Mucosa of gallbladder (tissue), 1 donor: ENCODE results near the gene AQP12B. TPM values are rescaled to one million over a fixed set of nuclear protein-coding genes. Genes with fewer than 3 reads are reported as not detected.
"Not testable (repeated sequence)": the region's sequence is repeated elsewhere in the genome, so short reads cannot be mapped to it uniquely, and the experiment has no call there.

Experiments used
- DNase-seq: peaks from one replicate; pipeline ENCODE4 v3.0.0-alpha.2; 2020; ENCODE audit warnings: low spot score
- total RNA-seq: library from RNA; stranded (reverse); gene quantifications from one replicate; pipeline ENCODE4 v1.2.1, GENCODE V29; 2021
- donor health status: DM: no; HTN: no; CAD: no.

Gene AQP12B
- total RNA-seq, result not detected

- DNase-seq, result not testable (repeated sequence)
These were observed at the start of gene AQP12B for GRCh38 chr2:240682431-240683224. Gene AQP12B (minus strand): TSS chr2:240682885. CDS start chr2:240682837, 48 bp downstream.

- no peak for DNase-seq
These were observed 49.5 kb upstream of the AQP12B start for GRCh38 chr2:240732184-240732583.

- no peak for DNase-seq
These were observed 48.5 kb upstream of the AQP12B start for GRCh38 chr2:240731178-240731545.

DNA sequence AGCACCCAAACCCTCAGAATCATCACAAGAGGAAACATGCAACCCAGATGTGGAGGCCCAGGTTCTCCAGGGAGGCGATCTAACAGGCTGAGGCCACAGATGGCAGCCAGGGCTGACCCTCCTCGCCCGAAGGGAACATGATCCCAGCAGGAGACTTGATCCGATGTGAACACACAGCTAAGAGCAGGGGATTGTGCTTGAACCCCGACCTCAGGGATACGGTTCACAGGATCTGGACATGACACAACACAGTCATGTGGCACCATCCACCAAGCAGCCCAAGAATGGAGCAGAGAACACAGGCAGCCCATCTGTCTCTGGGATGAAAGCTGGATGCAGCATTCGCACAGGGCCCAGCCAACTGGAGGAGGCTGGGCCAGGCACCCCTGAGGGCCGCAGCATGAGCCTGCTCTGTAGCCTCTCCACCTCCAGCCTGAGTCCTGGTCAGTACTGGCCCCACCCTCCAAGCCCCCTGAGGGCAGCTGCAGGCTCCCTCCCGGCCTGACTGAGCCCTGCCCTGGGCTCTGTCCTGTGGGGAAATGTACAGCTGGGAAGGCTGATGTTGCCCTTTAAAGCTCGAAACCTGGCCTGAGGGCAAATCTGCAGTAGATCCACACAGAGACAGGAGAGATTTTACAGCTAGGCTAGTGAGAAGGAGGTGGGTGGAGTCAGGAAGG, 48.0 kb upstream of the AQP12B start:
- no peak for DNase-seq

- no peak for DNase-seq
These were observed 46.1 kb upstream of the AQP12B start for GRCh38 chr2:240728827-240729226.

GRCh38 chr2:240728361-240728760, 45.7 kb upstream of the AQP12B start:
- DNase-seq, result no peak

DNA sequence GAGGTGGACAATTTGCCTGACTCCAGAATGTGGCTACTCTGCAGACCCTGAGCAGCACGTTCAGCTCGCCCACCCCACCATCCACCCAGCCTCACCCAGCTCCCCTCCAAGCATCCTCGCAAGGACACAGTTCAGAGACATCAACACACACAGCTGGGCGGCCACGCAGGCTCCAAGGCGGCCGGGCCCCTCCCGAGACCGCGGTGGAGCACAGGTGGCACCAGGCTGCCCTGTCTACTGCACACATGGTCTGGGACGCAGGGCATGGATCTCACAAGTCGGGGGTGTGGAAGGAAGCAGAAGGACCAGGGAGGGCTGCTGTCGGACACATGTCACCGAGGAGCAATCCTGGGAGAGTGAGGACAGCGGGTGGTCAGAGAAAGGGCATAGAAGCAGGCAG, 45.2 kb upstream of the AQP12B start:
- no peak for DNase-seq

DNA sequence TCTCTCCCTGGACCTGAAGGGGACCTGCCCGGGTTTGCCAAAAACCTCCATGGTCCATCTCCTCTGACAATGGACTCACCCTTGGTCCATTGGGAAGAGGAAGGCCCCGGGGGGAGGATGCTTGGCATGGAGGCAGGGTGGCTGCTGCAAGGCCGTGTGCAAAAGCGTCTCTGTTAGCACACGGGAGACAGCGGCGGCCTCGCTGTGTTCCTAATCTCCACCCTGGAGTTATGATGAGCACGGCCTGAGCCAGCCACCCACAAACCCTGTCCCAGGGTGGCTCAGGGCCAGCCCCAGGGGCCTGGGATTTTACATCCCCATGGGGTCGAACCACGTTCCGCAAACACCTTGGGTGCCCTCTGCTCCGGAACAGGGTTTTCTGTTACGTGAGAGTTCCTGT, 44.8 kb upstream of the AQP12B start:
- DNase-seq, result no peak

DNA sequence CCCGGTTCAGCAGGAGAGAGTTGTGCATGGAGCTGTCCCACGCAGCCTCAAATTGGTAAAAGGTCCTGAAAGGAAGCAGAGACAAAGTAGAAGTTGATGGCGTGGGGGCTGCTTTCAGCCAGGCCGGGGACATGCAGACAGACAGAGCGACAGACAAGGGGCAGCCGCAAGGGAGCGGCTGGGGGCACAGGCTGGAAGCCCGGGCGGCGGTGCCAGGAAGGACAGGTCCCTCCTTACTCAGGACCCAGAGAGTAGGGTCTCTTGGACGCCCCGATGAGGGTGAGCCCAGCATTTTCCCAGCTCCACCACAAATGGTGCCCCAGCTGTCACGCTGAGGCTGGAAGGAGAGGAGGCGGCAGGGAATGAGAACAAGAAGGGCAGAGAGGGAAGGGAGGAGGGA, 44.2 kb upstream of the AQP12B start:
- DNase-seq, result no peak

GRCh38 chr2:240725671-240726070, 43.0 kb upstream of the AQP12B start:
- no peak for DNase-seq

GRCh38 chr2:240725266-240725665, 42.6 kb upstream of the AQP12B start:
- DNase-seq, result no peak

DNA sequence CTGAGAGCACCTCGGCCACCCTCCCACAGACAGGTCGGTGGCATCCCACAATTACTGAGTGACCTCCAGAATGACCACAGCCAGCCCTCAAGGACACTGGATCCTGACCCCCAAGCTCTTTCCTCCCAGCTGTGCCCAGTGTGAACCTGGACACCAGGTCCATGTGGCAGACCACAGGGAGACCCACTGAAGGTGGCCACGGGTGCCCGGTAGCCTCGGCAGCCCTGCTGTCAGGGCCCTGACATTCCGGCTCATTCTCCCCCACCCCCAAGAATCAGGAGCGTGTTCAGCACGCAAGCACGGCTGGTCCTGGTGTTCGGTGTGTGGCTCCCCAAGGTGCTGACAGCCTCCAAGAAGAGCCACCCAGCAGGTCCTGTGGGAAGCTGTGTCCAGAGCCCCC, 41.7 kb upstream of the AQP12B start:
- DNase-seq, result no peak

DNA sequence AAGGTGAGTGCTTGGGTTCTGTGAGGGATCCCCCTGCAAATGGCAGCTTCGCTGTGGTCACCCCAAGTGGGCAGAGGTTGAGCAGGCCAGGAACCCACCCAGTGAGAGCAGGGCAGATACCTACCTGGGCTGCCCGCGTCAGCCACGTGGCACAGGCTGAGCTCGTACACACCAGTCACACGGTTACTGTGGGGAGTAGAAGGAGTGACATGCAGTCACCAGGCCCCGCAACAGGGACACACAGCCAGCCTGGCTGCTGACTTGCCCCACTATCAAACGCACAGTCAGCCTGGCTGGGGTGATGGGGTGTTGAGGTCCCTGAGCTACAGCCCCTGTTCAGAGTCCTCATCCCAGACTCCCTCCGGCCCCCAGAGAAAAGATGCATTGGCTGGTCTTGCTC, 41.2 kb upstream of the AQP12B start:
- no peak for DNase-seq

- no peak for DNase-seq
These were observed 40.4 kb upstream of the AQP12B start for GRCh38 chr2:240722796-240723735.

GRCh38 chr2:240722376-240722775, 39.7 kb upstream of the AQP12B start:
- DNase-seq, result no peak

DNA sequence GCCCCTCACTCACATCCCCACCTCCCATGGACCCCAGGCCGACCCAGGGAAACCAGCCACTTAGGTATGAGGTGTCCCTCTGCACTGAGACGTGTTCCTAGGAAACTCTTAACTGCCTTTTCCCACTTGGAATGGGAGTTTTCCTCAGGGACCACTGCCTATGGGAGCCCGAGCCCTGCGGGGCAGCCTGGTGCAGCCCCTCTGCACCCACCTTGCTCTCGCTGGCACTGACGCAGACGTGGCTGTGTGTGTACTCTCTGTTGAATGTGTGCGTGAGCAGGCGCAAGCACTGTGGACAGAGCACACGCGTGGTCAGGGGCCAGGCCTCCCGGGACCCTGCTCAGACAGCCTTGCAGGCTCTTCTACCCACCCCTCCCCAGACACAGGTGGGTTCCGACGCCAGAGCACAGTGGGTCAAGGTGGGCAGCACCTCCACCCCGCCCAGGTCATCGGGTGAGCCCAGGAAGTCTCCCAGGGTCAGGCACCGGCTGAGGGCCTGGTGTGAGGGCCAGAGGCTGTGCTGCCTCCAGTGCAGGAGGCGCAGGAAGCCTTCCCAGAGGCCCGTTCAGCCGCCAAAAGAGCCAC, 39.0 kb upstream of the AQP12B start:
- DNase-seq, result no peak

DNA sequence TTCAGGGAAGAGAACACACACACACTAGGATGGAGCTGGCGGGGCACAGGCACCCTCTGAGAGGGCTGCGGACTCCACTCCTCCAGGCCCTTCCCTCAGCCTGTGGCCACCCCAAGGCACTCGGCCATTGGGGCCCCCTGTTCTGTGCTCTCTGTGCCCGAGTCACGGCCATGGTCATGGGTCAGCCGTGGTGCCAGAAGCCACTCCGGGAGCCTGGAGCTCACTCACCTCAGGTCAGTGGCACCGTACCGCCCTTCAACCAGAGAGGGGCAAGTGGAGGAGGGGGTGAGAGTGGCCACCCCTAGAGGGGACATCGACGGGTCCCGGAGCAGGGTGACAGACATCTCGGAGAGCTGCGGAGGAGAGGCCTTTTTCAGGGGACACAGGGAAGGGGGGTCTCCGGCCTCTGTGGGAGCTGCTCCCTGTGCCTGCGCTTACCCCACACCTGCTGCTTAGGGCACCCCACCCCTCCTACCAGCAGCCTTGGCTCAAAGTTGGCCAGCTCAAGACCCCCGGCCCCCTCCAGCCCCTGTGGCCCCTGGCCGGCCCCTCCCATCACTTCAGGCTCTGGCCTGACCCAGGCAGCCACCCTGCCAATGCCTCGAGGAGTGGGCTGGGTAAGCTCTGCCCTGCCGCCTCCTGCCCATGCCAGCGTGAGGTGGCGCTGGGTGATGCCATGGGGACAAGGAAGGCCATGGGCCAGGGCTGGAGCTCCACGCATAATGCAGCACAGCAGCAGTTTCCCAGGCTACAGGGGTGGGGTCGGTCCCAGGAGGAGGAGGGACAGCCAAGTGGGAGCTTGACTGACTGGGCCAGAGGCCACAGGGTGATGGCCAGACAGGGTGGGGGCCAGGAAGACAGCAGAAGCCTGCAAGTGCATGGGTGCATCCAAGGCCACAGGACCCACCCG, 38.3 kb upstream of the AQP12B start:
- no peak for DNase-seq

GRCh38 chr2:240719676-240720545, 37.2 kb upstream of the AQP12B start:
- DNase-seq, result no peak

DNA sequence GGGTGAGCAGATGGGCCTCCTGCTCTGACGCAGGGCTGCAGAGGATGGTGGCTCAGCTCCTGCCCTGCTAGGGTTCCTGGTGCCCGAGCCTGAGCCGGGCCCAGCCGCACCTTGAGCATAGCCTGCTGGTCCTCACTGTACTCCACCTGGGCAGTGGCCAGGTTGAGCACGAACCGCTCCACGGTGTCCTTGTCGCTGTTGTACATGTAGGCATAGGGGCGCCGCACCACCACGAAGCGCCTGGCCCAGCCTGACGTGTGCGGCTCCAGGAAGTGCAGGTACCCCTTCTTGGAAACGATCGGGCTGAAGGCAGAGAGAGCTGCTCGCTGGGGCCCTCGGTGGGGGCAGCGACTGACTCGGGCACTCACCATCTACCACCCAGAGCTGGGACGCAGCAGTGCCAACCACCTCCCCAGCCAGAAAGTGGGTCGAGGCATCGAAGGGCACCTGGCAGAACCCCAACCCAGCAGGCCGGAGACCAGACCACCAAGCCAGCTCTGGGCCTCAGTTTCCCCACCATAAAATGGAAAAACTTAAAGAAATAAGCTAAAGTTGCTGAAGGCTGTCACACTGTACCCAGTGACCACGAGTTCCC, 36.3 kb upstream of the AQP12B start:
- no peak for DNase-seq
